Keratinocyte (primary cell): ENCODE measurements around the gene MSI2. TPM values are rescaled to one million over a fixed set of nuclear protein-coding genes. Genes with fewer than 3 reads are reported as not detected.

Source experiments
- DNase-seq: peaks from one replicate; pipeline ENCODE4 v3.0.0-alpha.2; 2011; ENCODE audit warnings: low read depth, missing footprints, low spot score
- FAIRE-seq: peaks from 2 replicates; lab custom pipeline; 2011; peaks lifted over from hg19 to GRCh38; lab: Jason Lieb, UNC
- H2AFZ ChIP-seq: 2 replicates; pipeline ENCODE4 v1.6.0; 2012; ENCODE audit warnings: low read length, control low read depth, inconsistent platforms; ENCODE audit not compliant: control insufficient read depth
- H3K27ac ChIP-seq: 2 replicates; pipeline ENCODE4 v1.5.1; 2011; ENCODE audit warnings: low read length; ENCODE audit not compliant: control insufficient read depth, insufficient read depth
- H3K27me3 ChIP-seq: 3 replicates; pipeline ENCODE4 v1.6.0; 2011; ENCODE audit warnings: low read length; ENCODE audit not compliant: control insufficient read depth, insufficient read depth; ENCODE audit errors: extremely low read depth
- H3K36me3 ChIP-seq, 2 experiments: 2 replicates in 1 of 2; 3 replicates in 1 of 2; pipeline ENCODE4 v1.5.1; 2011; ENCODE audit warnings: low read length in 2 of 2, mild to moderate bottlenecking in 1 of 2; ENCODE audit not compliant: control insufficient read depth in 2 of 2, insufficient read depth in 2 of 2; ENCODE audit errors: extremely low read depth in 1 of 2
- H3K4me1 ChIP-seq: 3 replicates; pipeline ENCODE4 v1.5.1; 2011; ENCODE audit warnings: low read length; ENCODE audit not compliant: control insufficient read depth, insufficient read depth; ENCODE audit errors: extremely low read depth
- H3K4me2 ChIP-seq: 3 replicates; pipeline ENCODE4 v1.6.0; 2011; ENCODE audit warnings: low read depth, low read length; ENCODE audit not compliant: control insufficient read depth, insufficient read depth; ENCODE audit errors: extremely low read depth
- H3K4me3 ChIP-seq, 3 experiments: fragments of 200-600 bp in 1 of 3; sonication (generic) in 1 of 3; 2 replicates in 2 of 3; 3 replicates in 1 of 3; pipeline ENCODE4 v1.5.1; 2011 to 2016; ENCODE audit warnings: low read length in 3 of 3, mild to moderate bottlenecking in 3 of 3, control low read depth in 2 of 3, inconsistent platforms in 1 of 3, low read depth in 1 of 3, mixed read lengths in 1 of 3, mixed run types in 1 of 3, moderate library complexity in 1 of 3; ENCODE audit not compliant: control insufficient read depth in 2 of 3, insufficient read depth in 2 of 3; ENCODE audit errors: extremely low read depth in 1 of 3
- H3K79me2 ChIP-seq: 2 replicates; pipeline ENCODE4 v1.6.0; 2012; ENCODE audit warnings: low read length; ENCODE audit not compliant: control insufficient read depth, insufficient read depth
- H3K9ac ChIP-seq: 3 replicates; pipeline ENCODE4 v1.6.0; 2011; ENCODE audit warnings: low read length; ENCODE audit not compliant: control insufficient read depth, insufficient read depth; ENCODE audit errors: extremely low read depth
- H3K9me1 ChIP-seq: 3 replicates; pipeline ENCODE4 v1.6.0; 2011; ENCODE audit warnings: low read length; ENCODE audit not compliant: control insufficient read depth, insufficient read depth; ENCODE audit errors: extremely low read depth
- H3K9me3 ChIP-seq: 2 replicates; pipeline ENCODE4 v1.5.1; 2012; ENCODE audit warnings: low read depth, low read length; ENCODE audit not compliant: control insufficient read depth
- H4K20me1 ChIP-seq: 3 replicates; pipeline ENCODE4 v1.6.0; 2011; ENCODE audit warnings: low read length; ENCODE audit not compliant: control insufficient read depth, insufficient read depth; ENCODE audit errors: extremely low read depth
- CTCF ChIP-seq, 3 experiments: IDR thresholded peaks in 1 of 3; conservative IDR thresholded peaks in 1 of 3; optimal IDR thresholded peaks in 1 of 3; 2 replicates in 2 of 3; 3 replicates in 1 of 3; pipeline versions ENCODE3 to v1.5.1; 2011; ENCODE audit warnings: low read length in 3 of 3, mild to moderate bottlenecking in 3 of 3, moderate library complexity in 2 of 3, control low read depth in 1 of 3, inconsistent platforms in 1 of 3; ENCODE audit not compliant: insufficient read depth in 2 of 3; ENCODE audit errors: extremely low read depth in 1 of 3
- EZH2 ChIP-seq: IDR thresholded peaks from one replicate; pipeline ENCODE4 v1.6.1; 2012; ENCODE audit warnings: inconsistent platforms, mild to moderate bottlenecking, low read length, moderate library complexity
- dilution Hi-C: fragments of 300-500 bp; cut with MboI; formaldehyde crosslinking; loops from one replicate; pipeline ENCODE4 v1.7.0; 2020; ENCODE audit warnings: low sequenced_read_pairs; ENCODE audit not compliant: extremely low pct_ligation_motif_present
- polyA plus RNA-seq, 5 experiments: library from polyadenylated mRNA; depleted of rRNA in 3 of 5; stranded (reverse) in 3 of 5; stranded (forward) in 1 of 5; unstranded in 1 of 5; fragments of >200 nt; gene quantifications; 1 replicate in 1 of 5; 2 replicates in 3 of 5; 3 replicates in 1 of 5; pipeline versions ENCODE4 v1.2.1 to v1.2.3, GENCODE V29; 2011 to 2012; ENCODE audit warnings: missing spikeins in 2 of 5, low read depth in 1 of 5, low replicate concordance in 1 of 5

Gene MSI2
- polyA plus RNA-seq, 1 donor (not counting 4 experiments of a cell fraction or from before 2014, with no cell fraction given) = 22.3 TPM

GRCh38 chr17:57451191-57451590 lies 194.9 kb downstream of the MSI2 start:
- no peaks in the 10 kb centered on the region for H3K9me1 ChIP-seq
- no peaks in the 10 kb centered on the region for H4K20me1 ChIP-seq
- H3K79me2 ChIP-seq = no peaks in the 10 kb centered on the region
- DNase-seq = no peak
- no peak overlapping the region for H3K27ac ChIP-seq
- H2AFZ ChIP-seq = no peak overlapping the region
- no peak for FAIRE-seq
- no peak overlapping the region for H3K9ac ChIP-seq
- H3K4me1 ChIP-seq = no peaks in the 10 kb centered on the region
- dilution Hi-C loops = no loop called here
- TF ChIP-seq EZH2 (no peak), CTCF (optimal IDR thresholded peaks at IDR 0.05 in 1 of 3, IDR thresholded peaks at IDR 0.05 in 1 of 3, conservative IDR thresholded peaks at IDR 0.05 in 1 of 3; ENCODE audit: extremely low read depth in 1 of 3, insufficient read depth in 2 of 3, low read length in 3 of 3) (no peak)
- no peaks in the 10 kb centered on the region for H3K9me3 ChIP-seq
- no peaks in the 10 kb centered on the region for H3K36me3 ChIP-seq
- H3K4me2 ChIP-seq = no peak overlapping the region
- H3K4me3 ChIP-seq = no peak overlapping the region
- no peaks in the 10 kb centered on the region for H3K27me3 ChIP-seq

GRCh38 chr17:57451643-57452042 lies 195.3 kb downstream of the MSI2 start:
- Histone ChIP-seq H3K9me1 (no peaks in the 10 kb centered on the region), H3K27me3 (no peaks in the 10 kb centered on the region), H3K9ac (no peak overlapping the region), H3K36me3 (no peaks in the 10 kb centered on the region), H3K9me3 (no peaks in the 10 kb centered on the region), H4K20me1 (no peaks in the 10 kb centered on the region), H3K4me2 (no peak overlapping the region), H3K27ac (no peak overlapping the region), H3K4me3 (no peak overlapping the region), H2AFZ (no peak overlapping the region), H3K4me1 (no peaks in the 10 kb centered on the region), H3K79me2 (no peaks in the 10 kb centered on the region)
- dilution Hi-C loops = no loop called here
- TF ChIP-seq EZH2 (no peak), CTCF (optimal IDR thresholded peaks at IDR 0.05 in 1 of 3, IDR thresholded peaks at IDR 0.05 in 1 of 3, conservative IDR thresholded peaks at IDR 0.05 in 1 of 3; ENCODE audit: extremely low read depth in 1 of 3, insufficient read depth in 2 of 3, low read length in 3 of 3) (no peak)
- DNase-seq (no peak), FAIRE-seq (no peak)
